Omental fat pad (tissue), 4 donors: Measurements from ENCODE around the gene CCDC159. TPM values are rescaled to one million over a fixed set of nuclear protein-coding genes. Genes with fewer than 3 reads are reported as not detected.

Experiments
- ATAC-seq: fragments of 150-250 bp; one replicate; pipeline ENCODE4 v1.9.1; 2016; ENCODE audit warnings: mild to moderate bottlenecking, moderate library complexity; ENCODE audit not compliant: low FRiP score
- DNase-seq: peaks from one replicate; pipeline ENCODE4 v3.0.0-alpha.2; 2019; ENCODE audit warnings: low spot score
- total RNA-seq, 4 donors: library from RNA; depleted of rRNA; stranded (reverse); fragments of >200 nt; gene quantifications; one replicate each; pipeline ENCODE4 v1.1.0, GENCODE V29; 2016
- TF ChIP-seq, protein P1 (sequence below), 3 donors: fragments of 450-650 bp; IDR thresholded peaks; one replicate each; pipeline ENCODE4 v1.5.1; 2016 to 2017; ENCODE audit warnings: antibody characterized with exemption in 3 of 3, mild to moderate bottlenecking in 3 of 3, moderate library complexity in 2 of 3

CCDC159 gene
- total RNA-seq, 4 donors from 2014 or later: 12.0 to 22.4 (median 16.6) TPM

DNA sequence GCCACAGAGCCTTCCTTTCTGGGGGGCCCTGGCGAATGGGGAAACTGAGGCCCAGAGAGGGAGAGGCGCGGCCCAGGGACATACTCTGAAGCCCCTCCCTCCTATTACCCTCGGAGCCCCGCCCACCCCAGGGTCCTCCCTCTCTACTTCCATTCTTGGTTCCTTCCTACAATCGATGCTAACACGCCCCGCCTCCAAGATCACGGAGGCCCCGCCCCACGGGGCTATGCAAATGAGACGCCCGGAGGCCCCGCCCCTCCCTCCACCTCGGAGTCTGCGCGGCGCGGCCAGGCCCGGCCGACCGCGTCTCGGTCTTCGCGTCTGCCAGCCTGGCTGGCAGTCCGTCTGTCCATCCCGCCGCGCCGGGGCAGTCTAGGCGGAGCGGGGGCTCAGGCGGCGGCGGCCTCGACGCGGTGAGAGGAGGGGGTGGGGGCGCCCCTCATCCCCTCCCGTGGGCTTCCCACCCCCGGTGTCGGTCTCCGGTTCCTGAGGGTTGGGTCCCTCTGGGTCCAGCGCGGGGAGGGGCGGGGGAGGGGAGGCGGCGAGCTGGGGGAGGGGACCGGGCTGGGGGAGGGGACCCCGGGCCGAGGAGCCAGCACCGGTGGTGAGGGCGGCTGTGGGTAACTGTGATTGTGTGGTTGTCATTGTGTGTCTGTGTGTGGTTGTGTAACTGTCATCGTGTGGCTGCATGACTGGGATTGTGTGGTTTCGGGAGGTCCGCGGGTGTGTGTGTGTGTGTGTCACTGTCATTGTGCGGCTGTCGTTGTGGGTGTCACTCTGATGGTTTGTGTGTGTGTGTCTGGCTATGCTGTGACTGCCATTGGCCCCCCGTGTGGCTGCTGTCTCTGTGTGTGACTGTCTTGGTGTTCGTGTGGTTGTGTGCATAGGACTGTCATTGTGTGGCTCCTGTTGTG, 9.1 kb downstream of the CCDC159 start, which contains the start of gene PLPPR2:
PLPPR2 (plus strand) TSS at position 273 of the 914 bp plus-strand sequence. CDS start 2,242 bp downstream, outside the sequence.
- DNase-seq (peak; percentile 97), ATAC-seq (peak; percentile 83)
- TF ChIP-seq, protein P1, sequence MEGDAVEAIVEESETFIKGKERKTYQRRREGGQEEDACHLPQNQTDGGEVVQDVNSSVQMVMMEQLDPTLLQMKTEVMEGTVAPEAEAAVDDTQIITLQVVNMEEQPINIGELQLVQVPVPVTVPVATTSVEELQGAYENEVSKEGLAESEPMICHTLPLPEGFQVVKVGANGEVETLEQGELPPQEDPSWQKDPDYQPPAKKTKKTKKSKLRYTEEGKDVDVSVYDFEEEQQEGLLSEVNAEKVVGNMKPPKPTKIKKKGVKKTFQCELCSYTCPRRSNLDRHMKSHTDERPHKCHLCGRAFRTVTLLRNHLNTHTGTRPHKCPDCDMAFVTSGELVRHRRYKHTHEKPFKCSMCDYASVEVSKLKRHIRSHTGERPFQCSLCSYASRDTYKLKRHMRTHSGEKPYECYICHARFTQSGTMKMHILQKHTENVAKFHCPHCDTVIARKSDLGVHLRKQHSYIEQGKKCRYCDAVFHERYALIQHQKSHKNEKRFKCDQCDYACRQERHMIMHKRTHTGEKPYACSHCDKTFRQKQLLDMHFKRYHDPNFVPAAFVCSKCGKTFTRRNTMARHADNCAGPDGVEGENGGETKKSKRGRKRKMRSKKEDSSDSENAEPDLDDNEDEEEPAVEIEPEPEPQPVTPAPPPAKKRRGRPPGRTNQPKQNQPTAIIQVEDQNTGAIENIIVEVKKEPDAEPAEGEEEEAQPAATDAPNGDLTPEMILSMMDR (IDR thresholded peaks at IDR 0.05): no peak

DNA sequence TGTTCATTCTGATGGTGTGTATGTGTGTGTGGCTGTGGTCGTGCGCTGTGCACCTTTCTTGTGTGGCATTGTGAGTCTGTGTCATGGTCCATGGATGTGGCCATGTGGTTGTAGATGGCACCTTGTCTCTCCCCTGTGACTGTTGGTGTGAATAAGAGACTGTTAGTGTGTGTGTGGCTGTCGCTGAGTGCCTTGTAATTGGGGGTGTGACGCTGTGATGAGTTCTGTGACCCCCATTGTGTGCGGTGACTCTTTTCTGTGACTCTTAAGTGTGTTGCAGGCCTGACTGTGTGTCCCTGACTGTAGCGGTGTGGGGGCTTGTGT, 9.7 kb downstream of the CCDC159 start:
- no peak for ATAC-seq
- no peak for DNase-seq
- TF ChIP-seq, protein P1 (IDR thresholded peaks at IDR 0.05): no peak

GRCh38 chr19:11356676-11357550, 10.6 kb downstream of the CCDC159 start:
- TF ChIP-seq, protein P1 (IDR thresholded peaks at IDR 0.05): no peak
- ATAC-seq (no peak), DNase-seq (no peak)

DNA sequence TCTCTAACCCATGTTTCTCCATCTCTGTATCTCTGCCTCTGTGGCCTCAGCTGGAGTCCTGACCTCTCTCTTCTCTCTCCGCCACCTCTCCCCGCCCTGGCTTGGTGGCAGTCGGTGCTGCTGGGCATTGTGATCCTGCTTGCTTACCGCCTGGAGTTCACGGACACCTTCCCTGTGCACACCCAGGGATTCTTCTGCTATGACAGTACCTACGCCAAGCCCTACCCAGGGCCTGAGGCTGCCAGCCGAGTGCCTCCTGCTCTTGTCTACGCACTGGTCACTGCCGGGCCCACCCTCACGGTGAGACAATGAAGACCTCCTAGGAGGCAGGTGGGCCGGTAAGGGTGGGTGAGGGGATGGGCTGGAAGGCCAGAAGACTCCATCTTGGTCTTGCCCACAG, 13.1 kb downstream of the CCDC159 start:
- DNase-seq (no peak), ATAC-seq (no peak)
- TF ChIP-seq, protein P1 (IDR thresholded peaks at IDR 0.05): no peak

DNA sequence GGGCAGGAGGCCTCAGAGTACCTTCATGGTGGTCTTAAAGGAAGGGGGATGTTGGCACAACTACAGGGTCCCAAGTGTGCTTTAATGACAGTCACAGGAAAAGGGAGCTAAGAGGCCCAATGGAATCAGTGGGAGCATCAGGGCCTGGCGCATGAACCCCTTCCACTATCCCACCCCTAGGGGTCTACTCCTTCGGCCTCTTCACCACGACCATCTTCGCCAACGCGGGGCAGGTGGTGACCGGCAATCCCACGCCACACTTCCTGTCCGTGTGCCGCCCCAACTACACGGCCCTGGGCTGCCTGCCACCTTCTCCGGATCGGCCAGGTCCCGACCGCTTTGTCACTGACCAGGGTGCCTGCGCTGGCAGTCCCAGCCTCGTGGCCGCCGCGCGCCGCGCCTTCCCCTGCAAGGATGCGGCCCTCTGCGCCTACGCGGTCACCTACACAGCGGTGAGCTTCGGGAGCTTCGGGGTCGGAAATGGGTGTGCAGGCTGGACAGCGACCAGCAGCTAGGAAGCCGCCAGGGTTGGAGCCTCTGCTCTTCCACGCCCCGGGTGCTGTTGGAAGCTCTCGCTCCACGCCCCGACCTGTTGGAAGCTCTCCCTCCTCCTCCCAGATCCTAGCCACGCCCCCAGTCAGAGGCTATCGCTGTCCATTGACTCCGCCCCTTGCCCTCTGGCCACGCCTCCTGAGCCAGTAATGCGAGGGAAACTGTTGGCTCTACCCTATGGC, 14.9 kb downstream of the CCDC159 start:
- ATAC-seq: peak; percentile 11
- TF ChIP-seq, protein P1 (IDR thresholded peaks at IDR 0.05): no peak
- DNase-seq: no peak
